Measurements from ENCODE around the gene FAIM2.

The FAIM2 gene

DNA sequence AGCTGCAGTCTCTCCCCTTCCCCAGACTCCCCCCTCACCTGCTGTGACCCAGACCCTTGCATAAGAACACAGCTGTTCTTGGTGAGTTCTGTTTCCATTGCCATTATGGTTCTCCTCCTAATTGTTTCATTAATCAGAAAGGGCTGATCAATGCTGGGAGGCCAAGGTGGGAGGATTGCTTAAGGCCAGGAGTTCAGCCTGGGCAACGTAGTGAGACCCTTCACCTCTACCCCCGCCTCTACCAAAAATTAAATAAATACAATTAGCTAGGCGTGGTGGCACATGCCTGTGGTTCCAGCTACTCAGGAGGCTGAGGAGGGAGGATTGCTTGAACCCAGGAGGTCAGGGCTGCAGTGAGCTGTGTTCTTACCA lies 17.2 kb upstream of the FAIM2 start:
- H3K4me3 ChIP-seq (ENCODE audit: low read depth, low read length) = no peak overlapping the region
- no peak for DNase-seq (ENCODE audit: low read depth, low spot score)
- TF ChIP-seq, protein P1, sequence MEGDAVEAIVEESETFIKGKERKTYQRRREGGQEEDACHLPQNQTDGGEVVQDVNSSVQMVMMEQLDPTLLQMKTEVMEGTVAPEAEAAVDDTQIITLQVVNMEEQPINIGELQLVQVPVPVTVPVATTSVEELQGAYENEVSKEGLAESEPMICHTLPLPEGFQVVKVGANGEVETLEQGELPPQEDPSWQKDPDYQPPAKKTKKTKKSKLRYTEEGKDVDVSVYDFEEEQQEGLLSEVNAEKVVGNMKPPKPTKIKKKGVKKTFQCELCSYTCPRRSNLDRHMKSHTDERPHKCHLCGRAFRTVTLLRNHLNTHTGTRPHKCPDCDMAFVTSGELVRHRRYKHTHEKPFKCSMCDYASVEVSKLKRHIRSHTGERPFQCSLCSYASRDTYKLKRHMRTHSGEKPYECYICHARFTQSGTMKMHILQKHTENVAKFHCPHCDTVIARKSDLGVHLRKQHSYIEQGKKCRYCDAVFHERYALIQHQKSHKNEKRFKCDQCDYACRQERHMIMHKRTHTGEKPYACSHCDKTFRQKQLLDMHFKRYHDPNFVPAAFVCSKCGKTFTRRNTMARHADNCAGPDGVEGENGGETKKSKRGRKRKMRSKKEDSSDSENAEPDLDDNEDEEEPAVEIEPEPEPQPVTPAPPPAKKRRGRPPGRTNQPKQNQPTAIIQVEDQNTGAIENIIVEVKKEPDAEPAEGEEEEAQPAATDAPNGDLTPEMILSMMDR (IDR thresholded peaks at IDR 0.05; ENCODE audit: low read depth, low read length) = no peak
- in situ Hi-C loops (cut with HindIII; ENCODE audit: low sequenced_read_pairs) = no loop called here

DNA sequence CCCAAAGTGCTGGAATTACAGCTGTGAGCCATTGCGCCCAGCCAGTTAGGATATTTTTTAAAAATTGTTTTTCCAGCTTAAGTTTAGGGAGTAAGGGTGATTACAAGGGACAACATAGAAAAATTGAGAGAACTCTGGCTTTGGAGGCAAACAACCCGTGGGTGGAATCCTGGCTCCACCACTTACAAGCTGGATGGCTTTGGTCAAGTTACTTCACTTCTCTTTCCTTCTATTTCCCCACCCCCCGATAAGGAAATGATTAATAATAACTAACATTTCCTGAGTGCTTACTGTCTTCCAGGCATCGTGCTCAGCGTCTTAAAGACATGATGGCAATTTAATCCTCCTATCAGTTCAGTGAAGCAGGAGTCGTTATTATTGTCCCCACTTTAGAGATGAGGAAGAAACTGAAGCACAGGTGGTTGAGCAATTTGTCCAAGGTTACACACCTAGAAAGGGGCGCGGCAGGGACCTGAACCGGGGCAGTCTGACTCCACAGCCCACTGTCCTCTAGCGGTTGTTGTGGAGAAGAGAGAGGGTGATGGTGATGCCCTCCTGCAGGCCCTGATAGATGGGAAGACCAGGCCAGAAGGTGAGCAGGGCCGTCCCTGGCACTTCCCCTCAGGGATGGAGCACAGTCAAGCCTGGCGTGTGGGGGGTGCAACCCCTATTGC lies 16.7 kb upstream of the FAIM2 start:
- no peak for DNase-seq (ENCODE audit: low read depth, low spot score)
- in situ Hi-C loops (cut with HindIII; ENCODE audit: low sequenced_read_pairs) = no loop called here
- TF ChIP-seq, protein P1 (IDR thresholded peaks at IDR 0.05; ENCODE audit: low read depth, low read length) = no peak
- H3K4me3 ChIP-seq (ENCODE audit: low read depth, low read length) = no peak overlapping the region

DNA sequence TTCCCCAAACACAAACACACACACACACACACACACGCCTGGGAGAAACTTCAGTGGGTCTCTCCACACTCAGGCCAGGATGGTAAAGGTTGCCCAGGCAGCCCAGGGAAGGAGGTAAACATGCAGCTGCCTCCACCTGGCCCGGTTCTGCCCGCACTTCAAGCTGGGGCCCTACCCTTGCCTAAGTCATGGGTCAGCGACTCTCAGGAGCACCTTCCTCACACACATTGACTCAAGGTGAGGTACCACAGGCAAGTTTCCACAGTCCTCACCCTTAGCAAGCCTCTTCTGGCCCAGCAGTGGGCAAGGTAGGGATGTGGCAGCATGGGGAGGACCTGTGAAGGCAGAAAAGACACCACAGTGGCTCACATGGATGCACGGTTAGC lies 14.1 kb upstream of the FAIM2 start:
- TF ChIP-seq, protein P1 (IDR thresholded peaks at IDR 0.05; ENCODE audit: low read depth, low read length) = no peak
- H3K4me3 ChIP-seq (ENCODE audit: low read depth, low read length) = no peak overlapping the region
- in situ Hi-C loops (cut with HindIII; ENCODE audit: low sequenced_read_pairs) = no loop called here
- no peak for DNase-seq (ENCODE audit: low read depth, low spot score)

DNA sequence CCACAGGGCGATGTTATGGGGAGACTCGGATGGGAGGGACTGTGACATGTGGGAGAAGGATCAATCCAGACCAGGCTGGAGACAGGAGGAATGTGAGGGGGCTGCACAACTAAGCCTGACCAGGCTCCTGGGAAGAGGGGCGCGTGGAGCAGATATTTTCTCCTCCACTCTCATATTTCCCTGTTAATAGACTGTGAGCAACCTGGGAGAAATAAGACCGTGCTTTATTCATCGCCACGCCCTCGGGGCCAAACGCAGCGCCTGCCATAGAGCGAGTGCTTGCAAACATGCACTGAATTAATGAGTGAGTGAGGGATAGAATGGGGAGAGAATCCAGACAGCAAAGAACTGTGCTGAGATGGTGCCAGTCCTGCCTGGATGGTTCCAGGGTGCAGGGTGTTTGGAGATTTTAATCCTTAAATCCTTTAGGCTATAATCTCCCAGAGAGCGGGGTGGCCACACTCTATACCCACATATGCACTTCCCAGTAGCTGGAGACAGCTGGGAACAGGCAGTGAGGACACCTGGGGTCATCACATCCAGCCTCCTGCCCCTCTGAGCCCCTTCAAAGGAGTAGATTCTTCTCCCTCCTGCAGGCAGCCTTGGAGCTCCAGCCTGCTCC lies 13.6 kb upstream of the FAIM2 start:
- H3K4me3 ChIP-seq (ENCODE audit: low read depth, low read length) = no peak overlapping the region
- in situ Hi-C loops (cut with HindIII; ENCODE audit: low sequenced_read_pairs) = no loop called here
- TF ChIP-seq, protein P1 (IDR thresholded peaks at IDR 0.05; ENCODE audit: low read depth, low read length) = no peak
- DNase-seq (ENCODE audit: low read depth, low spot score) = no peak

DNA sequence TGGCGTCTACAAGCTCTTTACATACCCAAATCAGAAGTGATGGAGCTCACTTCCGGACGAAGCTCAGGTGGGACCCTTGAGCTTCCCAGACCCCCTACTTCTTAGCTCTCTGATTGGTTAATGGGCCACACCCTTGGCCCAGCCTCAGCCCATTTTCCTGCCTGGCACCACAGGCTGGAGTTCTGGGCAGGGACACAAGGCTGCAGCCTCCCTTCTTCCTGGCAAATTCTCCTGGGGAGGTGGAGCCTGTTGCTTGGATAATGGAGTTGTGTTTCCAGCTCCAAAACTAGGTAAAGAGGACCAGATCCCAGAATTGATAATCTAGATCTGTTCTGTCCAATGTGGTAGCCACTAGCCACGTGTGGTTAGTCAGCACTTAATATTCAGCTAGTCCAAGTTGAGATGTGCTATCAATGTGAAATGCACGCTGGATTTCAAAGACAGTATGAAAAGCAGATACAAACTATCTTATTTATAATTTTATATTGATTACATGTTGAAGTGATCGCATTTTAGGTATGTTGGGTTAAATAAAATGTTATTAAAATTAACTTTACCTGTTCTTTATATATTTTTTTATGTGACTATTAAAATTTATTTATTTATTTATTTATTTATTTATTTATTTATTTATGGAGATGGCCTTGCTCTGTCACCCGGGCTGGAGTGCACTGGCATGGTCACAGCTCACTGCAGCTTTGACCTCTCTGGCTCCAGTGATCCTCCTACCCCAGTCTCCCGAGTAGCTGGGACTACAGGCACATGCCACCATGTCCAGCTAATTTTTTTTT lies 12.6 kb upstream of the FAIM2 start:
- TF ChIP-seq, protein P1 (IDR thresholded peaks at IDR 0.05; ENCODE audit: low read depth, low read length) = no peak
- no peak for DNase-seq (ENCODE audit: low read depth, low spot score)
- in situ Hi-C loops (cut with HindIII; ENCODE audit: low sequenced_read_pairs) = no loop called here
- H3K4me3 ChIP-seq (ENCODE audit: low read depth, low read length) = no peak overlapping the region

DNA sequence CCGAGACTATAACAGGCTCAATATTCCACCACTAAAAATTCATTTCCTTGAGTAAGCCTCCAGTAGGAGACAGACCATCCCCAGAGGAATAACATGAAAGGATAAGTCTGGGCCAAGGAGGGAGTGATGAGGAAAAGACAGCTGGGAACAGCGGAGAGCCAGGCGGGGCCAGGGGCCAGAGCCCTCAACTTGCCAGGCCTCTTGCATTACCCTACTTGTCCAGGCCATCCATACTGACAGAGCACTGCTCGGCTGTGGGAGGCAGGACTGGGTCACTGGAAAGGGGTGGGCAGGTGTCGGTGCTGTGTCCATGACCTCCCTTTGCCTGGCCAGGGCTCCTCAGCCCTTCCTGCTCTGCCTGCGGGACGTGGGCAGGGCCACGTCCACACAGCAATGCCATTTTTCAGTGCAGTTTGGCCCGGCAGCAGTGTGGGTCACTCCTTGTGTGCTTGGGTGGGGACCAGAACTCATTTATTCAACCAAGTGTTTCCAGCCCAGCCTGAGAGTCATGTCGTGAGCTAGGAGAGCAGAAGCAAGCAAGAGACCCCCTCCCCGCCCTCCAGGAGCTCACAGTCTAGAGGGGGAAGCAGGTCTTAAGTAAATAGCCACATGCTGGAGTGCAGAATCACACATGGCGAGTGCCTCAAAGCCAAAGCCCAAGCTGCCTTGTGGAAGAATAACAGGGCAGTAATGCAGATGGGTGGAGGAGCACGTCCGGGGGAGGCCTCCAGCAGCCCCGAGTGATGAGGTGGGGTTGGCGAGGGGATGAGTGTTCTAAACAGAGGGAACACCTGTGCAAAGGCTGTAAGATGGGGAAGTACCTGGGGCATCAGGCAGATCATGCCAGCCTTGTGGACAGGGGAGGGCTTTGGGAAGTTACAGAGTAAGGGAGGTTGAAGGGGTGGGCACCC lies 8.9 kb upstream of the FAIM2 start:
- TF ChIP-seq, protein P1 (IDR thresholded peaks at IDR 0.05; ENCODE audit: low read depth, low read length) = no peak
- in situ Hi-C loops (cut with HindIII; ENCODE audit: low sequenced_read_pairs) = no loop called here
- DNase-seq (ENCODE audit: low read depth, low spot score) = no peak
- H3K4me3 ChIP-seq (ENCODE audit: low read depth, low read length) = no peak overlapping the region

All from astrocyte of the spinal cord (primary cell).